HUDEP-2 (cell line): Measurements from ENCODE around the gene STAU1.
"Not testable (repeated sequence)": the region's sequence is repeated elsewhere in the genome, so short reads cannot be mapped to it uniquely, and the experiment has no call there.

Experiments used
- DNase-seq, 76 experiments: peaks; one replicate each; lab custom pipeline; 2025; ENCODE audit not compliant: unreplicated experiment in 76 of 76; lab: John Stamatoyannopoulos, UW

Gene STAU1

GRCh38 chr20:49207076-49207475, 18.9 kb upstream of the STAU1 start:
- peak in 11 of 76 experiments; percentile 2 to 16 (median 7) for DNase-seq

GRCh38 chr20:49203746-49204145, 15.6 kb upstream of the STAU1 start:
- DNase-seq: no peak

DNA sequence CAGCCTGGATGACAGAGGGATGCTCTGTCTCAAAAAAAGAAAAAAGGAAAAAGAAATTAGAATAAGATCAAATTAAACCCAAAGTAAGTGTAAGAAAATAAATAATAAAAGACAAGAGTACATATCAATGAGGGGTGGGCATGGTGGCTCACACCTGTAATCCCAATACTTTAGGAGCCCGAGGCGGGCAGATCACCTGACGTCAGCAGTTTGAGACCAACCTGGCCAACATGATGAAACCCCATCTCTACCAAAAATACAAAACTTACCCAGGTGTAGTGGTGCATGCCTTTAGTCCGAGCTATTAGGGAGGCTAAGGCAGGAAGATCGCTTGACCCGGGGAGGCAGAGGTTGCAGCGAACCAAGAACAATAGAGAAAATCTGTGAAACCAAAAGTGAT, 14.9 kb upstream of the STAU1 start:
- DNase-seq: no peak

GRCh38 chr20:49199729-49200293, 11.7 kb upstream of the STAU1 start:
- no peak for DNase-seq

GRCh38 chr20:49192944-49193518, 4.9 kb upstream of the STAU1 start:
- not testable (repeated sequence) for DNase-seq

DNA sequence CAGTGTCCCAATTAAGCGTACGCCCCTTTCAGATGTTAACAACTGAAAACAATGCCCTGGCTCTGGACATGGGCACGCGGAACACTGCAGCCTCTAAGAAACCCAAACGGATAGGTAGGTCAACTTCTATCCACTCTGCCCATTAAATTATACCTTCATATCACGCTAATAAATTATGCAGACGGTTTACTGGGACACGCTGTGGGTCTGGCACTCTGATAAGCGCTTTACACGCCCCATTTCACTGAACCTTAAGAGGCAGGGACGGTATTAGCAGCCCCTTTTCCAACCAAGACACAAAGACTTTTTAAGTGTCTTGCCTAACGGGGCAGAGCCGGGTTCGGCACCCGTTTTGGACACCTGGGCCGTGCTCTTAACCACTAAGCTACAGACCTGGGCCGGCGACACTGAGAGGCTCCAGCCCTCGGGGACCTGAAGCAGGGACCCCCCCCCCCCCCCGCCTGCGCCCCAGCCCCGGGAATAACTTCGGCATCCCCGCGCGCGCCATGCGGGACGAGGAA, 744 bp downstream of the STAU1 start:
- peak in 37 of 76 experiments; percentile 2 to 55 (median 30) for DNase-seq

- peak in 61 of 76 experiments; percentile 8 to 76 (median 41) for DNase-seq
Observed at GRCh38 chr20:49186535-49187329, 1.4 kb downstream of the STAU1 start.

DNA sequence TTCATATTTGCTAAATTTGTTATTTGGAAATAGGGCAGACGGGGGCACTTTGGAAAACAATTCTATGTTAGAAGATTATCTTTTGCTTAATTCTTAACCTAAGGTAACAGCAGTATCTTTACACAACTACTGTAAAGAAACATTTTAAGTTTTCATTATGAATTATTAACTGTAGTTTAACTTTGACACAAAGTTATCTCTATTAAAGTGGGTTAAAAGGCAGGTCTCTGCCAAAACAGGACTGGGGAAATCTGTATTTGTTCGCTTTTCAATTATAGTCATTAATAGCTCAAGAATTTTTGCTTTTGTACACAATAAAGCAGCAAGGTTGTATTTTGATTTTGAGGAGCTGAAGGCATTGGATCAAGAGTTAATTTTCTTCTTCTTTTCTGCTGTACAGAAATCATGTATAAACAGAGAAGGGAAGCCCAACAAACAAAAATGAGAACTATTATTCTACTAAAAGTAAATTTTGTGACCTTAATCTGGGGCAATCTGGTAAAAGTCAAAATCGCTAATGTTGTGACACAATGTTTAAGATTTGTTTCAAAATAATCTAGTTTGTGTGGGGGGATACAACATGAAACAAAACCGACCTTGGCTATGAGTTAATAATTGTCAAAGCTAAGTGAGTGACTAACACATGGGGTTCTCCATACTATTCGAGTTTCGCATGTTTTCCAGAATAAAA, 2.9 kb downstream of the STAU1 start:
- no peak for DNase-seq

GRCh38 chr20:49184691-49185070, 3.5 kb downstream of the STAU1 start:
- no peak for DNase-seq

- DNase-seq: not testable (repeated sequence)
Observed at GRCh38 chr20:49184084-49184501, 4.0 kb downstream of the STAU1 start.

DNA sequence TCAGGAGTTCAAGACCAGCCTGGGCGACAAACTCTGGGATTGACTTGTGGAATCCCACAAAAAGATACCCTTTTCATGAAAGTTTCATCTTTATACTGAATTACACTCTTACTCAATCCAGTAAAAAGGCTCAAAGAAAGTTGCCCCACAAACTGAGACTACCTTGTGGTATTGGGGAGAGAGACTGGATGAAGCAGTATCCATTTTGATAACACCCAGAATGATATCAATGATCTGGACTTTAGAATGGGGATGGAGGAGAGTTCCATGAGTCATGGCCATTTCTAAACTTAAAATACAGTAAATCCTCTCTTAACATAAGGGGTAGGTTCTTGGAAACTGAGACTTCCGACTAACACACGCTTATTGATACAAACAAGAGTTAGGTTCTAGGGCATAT, 4.7 kb downstream of the STAU1 start:
- no peak for DNase-seq

DNA sequence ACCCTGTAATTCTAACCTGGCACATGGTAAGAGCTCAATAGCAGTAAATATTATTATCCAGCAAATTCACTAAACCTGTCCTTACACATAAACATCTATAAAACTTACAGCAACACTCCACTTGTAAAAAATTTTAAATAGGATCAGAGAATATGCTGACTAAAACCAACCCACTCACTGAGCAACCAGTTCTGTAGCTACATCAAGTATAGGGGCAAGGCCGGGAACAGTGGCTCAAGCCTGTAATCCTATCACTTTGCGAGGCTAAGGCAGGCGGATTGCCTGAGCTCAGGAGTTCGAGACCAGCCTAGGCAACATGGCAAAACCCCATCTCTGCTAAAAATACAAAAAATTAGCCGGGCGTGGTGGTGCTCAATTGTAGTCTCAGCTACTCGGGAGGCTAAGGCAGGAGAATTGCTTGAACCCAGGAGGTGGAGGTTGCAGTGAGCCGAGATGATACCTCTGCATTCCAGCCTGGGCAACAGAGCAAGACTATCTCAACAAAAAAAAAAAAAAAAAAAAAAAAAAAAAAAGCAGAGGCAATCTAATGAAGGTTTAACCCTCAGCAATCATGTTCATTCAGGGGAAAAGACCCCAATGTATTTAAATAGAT, 6.8 kb downstream of the STAU1 start:
- no peak for DNase-seq

DNA sequence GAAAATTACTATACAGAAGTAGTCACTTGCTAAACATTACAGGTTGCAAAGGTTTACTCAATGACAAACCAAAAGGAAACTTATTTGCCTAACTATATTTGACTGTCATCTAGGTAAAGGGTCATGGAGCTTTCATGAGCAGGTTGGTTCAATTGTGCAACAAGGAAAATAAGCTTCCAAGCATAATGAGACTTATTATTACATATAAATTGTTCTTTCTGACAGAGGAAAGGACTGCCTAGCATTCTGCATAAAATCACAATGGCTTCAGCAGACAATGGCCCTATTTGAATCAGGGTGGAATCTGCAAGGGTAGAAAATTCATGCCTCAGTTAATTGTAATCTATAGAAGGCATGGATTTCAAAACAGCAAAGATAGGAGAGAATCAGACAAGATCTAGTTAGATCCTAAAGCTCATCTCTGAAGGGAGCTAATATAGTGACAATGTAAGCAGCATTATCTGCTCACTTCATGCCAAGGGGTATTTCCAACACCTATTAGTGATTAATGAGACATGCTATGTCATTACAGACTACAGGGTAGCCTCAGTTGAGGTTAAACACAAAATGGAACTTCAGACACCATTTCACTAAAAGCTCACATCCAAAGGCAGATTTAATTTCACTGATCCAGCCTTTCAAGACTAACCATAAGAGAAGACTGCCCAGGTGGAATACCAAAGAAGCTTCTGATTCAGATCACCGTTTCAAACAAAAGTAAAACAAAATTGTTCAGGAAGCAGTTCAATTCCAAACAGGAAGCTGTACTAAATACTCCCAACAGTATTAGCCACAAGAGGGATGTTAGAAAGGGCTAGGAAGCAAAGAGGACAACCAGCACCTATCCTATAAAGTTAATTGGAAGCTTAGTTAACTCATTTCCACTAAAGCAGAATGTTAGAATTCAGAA, 8.5 kb downstream of the STAU1 start:
- DNase-seq: no peak

DNA sequence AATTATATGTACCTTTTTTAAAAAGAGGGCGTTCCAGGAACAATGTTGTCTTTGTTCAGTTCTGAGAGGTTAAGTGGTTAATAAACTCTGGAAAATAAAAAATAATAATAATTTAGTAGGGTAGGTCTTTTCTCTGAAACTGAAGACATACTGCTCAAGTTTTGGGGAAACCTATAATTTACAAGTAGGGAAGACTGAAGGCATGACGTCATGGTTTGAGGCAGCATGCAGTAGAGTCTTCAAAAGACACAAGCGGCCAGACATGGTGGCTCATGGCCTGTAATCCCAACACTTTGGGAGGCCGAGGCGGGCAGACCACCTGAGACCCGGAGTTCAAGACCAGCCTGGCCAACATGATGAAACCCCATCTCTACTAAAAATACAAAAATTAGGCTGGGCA, 14.0 kb downstream of the STAU1 start:
- no peak for DNase-seq

DNA sequence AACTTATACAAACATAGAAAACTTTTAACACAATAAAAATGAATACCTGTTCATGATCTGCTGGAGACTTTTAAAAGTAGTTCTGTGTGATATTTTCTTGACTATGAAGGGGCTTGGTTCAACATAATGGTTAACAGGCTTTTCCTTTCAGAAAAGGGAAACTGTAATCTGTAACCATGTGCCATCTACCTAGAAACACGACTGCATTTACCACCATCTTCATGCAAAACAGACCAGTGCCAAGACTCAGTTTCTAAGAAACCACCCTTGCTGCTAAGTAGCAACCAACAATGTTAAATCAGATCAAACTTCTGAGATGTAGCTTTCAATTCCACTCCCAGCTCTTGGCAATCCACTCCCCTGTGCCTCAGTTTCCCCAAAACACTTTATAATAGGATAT, 15.7 kb downstream of the STAU1 start:
- no peak for DNase-seq

DNA sequence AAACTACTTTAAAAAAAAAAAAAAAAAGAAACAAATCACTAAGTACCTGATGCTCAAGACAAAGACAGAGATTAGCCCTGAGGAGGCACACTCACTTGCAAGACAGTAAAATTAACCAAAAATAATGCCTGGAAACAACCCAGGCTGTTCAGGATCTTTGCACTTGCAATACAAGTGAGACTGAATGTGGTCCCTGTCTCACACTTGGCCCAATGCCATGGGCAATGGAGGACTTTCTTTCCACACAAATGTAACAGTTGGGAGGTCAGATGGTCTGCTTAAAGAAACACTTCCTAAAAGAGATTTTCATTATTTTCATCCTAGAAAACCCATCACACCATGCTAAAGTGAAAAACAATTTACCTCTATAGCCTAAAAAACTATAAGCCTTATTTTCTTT, 16.2 kb downstream of the STAU1 start:
- peak in 1 of 76 experiments; percentile 9 for DNase-seq

- DNase-seq: no peak
Observed at GRCh38 chr20:49170714-49171113, 17.4 kb downstream of the STAU1 start.

- no peak for DNase-seq
Observed at GRCh38 chr20:49169547-49169946, 18.6 kb downstream of the STAU1 start.

DNA sequence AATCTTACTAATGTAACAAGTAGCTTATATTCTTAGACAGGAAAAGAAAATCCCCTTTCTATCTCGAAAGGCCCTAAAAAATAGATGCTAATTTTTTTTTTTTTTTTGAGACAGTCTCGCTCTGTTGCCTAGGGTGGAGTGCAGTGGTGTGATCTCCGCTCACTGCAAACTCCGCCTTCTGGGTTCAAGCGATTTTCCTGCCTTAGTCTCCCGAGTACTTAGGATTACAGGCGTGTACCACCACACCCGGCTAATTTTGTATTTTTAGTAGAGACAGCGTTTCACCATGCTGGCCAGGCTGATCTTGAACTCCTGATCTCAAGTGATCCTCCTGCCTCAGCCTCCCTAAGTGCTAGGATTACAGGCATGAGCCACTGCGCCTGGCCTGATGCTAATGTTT, 19.3 kb downstream of the STAU1 start:
- not testable (repeated sequence) for DNase-seq
